HG03025 (cell line): ENCODE data around the gene TMEM175.

Experiments used
- ATAC-seq: cut with Tn5 transposase; IDR thresholded peaks from one replicate; pipeline ENCODE4 v1.9.1; 2021; ENCODE audit warnings: mild to moderate bottlenecking, moderate library complexity; ENCODE audit not compliant: unreplicated experiment, low FRiP score

The TMEM175 gene

DNA sequence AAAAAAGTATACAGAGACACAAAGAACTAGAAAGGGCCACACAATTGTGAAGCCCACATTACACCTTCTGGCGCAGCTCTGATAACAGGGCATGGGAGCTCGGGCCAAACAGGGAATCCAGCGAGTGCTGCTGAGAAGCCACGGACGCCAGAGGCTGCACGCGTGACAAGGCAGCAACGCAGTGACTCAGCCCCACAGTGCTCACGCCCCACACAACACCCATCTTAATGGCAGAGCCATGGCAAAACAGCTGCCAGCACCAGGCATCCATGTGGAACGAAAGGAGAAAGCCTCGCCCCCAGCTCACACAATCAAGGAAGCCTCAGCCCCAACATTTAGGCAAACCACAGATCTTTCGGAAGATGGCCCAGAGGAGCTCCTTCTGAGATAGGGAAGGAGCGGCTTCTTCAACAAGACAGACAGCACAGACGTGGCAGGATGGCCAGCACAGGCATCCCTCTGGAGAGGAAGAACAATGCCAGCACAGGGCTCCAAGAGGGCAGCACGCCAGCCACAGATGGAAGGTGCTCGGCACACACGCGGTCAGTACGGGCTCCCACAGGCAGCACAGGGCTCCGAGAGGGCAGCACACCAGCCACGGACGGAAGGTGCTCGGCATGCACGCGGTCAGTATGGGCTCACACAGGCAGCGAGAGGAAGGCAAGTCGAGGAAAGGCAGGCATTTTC is 33.2 kb upstream of the TMEM175 start:
- ATAC-seq: no peak

DNA sequence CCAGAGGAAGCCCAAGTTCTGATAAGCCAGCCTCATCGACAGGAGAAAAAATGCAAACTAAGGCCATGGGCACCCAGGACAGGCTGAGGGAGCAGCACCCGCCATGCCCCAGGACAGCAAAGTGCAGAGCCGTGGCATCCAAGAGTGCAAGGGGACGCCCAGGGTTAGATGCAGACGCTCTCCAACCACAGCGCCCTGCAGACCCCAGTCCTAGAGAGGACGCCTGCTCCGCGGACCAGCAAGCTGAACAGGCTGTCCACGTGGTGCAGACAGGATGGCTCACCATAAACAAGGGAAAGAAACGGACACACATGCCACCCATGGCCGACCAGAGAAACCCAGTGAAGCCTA is 32.7 kb upstream of the TMEM175 start:
- no peak for ATAC-seq

DNA sequence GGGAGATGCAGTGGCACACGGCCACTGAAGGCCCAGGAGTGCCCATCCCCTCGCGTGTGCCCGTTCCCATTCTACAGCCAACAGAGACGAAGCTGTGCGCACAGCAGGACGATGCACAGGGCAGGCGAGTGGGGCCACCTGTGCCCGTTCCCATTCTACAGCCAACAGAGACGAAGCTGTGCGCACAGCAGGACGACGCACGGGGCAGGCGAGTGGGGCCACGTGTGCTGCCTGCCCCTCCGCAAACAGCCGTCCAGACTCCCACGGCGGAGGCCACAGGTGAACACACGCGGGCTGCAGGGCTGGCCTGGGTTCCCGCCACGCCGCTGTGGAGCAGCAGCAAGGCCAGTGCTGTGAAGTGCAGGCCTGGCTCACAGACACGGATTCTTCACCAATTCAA is 32.2 kb upstream of the TMEM175 start:
- ATAC-seq: no peak

DNA sequence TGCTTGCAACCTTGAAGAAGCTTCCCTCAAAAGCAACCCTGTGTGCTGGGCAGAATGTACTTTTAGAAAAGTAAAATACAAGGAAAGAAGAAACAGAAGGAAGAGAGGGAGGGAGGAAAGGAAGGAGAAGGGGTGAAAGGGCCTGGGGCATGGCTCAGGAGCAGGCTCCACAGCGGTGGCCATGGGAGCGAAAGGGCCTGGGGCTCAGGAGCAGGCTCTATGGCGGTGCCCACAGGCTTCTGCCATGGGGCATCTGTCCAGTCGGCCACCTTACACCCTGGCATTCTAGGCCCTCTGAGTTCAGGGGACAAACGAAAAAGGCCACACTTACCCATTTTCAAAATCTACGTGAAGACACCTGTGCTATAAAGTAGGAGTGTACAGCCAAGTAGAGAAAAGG is 31.5 kb upstream of the TMEM175 start:
- no peak for ATAC-seq

DNA sequence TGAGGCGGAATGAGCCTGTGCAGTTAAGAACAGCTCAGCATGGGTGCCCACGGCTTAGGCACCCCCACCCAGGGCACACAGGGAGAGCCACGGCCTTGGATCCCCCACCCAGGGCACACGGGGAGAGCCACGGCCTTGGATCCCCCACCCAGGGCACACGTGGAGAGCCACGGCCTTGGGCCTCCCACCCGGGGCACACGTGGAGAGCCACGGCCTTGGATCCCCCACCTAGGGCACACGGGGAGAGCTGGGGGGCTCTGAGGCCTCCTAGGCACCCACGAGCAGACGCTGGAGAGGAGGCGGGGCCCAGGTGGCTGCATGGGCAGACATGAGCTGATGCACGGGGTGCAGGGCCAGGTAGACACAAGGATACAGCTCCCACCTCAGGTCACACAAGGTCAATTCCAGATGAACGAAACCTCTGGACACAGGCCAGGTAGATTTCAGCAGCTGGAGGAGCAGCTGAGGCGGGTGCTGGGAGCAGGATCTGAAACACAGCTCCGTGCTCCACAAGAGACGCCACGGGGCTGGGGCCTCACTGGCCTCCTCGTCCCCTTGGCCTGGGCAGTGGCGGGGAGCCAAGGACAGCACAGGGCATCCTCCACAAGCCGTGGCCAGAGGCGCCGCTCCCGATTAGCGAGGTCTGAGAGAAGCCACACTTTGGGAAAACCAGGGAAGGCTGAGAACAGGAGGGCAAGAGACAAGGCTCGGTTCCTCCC is 30.9 kb upstream of the TMEM175 start:
- no peak for ATAC-seq

DNA sequence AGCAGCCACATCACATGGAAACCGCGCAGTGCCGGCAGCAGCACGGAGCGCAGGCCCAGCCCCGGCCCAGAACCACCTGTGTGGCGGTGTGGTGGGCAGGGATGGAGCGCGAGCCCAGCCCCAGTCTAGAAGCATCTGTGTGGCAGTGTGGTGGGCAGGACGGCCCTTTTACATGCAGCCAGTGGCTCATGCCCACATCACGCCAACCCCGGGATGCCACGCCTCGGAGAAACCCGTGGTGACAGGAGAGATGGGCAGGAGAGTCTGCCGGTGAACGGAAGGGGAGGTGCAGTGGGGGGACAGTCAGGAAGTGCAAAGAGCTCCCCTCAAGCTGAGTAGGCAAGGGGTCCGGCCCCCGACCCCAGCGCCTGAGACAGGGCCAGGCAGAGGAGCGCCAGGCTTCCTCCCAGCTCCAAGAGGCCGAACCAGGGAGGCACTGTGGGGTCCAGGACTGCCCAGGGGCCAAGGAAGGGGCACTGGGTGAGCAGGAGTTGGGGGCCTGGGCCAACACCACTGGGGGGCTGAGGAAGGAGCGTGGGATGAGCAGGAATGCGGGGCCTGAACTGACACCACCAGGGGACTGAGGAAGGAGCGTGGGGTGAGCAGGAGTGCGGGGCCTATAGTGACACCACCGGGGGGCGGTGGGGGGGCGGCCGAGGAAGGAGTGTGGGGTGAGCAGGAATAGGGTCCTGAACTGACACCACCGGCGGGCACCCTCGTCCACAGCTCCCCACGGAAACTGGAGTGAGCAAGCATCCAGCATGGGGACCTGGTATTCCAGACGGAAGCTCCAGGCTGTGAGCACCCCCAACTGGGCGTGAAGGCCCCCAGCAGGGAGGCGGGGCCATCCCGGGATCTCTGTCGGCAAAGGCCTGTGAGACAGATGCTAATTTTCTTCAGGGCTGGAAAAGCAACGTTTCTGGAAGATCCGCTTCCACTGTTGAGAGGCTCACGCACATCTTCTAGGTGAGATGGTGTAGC is 28.9 kb upstream of the TMEM175 start:
- no peak for ATAC-seq

- no peak for ATAC-seq
Observed at GRCh38 chr4:905485-906338, 26.5 kb upstream of the TMEM175 start.

GRCh38 chr4:906339-907102 is 25.7 kb upstream of the TMEM175 start:
- ATAC-seq: no peak

DNA sequence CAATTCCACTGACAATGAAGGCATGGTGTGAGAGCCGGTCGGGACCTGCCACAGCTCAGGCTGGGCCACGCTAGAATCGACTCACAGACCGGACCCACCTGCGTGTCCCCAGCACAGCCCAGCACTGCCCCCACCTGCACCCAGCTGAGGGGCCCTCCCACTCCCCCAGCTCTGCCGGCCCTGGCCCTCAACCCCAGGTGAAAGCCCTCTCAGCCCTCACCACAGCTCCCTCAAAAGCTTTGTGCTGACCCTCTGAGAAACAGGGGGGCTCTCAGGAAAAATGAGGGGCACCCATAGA is 25.2 kb upstream of the TMEM175 start:
- ATAC-seq: no peak

- no peak for ATAC-seq
Observed at GRCh38 chr4:907691-908425, 24.4 kb upstream of the TMEM175 start.

DNA sequence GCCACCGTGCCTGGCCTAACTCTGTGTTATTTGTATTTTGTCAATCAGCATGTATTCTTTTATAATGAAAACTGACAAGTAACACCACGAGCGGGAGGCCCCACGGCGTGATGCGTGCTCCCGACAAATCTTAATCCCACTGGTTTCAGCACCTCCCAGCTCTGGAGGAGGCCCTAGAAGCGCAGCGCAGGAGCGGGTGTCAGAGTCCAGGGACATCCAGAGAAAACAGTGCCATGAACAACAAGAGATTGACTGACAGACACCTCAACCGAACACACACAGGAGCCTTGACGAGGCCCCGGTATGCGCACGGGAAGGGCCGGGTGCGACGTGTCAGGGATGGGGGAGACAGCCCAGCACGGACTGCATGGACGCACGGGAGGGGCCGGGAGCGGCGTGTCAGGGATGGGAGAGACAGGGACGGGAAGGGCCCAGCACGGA is 23.1 kb upstream of the TMEM175 start:
- no peak for ATAC-seq

DNA sequence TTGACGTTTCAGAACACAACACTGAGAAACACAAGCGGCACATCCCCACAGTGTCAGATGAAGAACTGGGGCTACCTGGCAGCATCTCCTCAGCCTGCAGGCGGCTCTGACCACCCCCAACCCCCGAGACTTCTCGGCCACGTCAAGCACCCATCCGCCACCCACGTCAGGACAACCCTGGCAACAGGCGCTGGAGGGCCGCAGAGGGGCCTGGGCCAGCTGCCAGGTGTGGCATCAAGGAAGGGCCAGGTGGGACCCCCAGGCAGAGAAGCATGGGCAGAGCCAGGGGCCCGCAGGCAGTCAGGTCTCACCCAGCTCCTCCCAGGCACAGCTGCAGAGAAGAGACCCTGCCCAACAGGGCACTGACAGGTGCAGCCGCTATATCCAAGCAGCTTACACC is 22.4 kb upstream of the TMEM175 start:
- no peak for ATAC-seq

- no peak for ATAC-seq
Observed at GRCh38 chr4:910366-911091, 21.7 kb upstream of the TMEM175 start.

DNA sequence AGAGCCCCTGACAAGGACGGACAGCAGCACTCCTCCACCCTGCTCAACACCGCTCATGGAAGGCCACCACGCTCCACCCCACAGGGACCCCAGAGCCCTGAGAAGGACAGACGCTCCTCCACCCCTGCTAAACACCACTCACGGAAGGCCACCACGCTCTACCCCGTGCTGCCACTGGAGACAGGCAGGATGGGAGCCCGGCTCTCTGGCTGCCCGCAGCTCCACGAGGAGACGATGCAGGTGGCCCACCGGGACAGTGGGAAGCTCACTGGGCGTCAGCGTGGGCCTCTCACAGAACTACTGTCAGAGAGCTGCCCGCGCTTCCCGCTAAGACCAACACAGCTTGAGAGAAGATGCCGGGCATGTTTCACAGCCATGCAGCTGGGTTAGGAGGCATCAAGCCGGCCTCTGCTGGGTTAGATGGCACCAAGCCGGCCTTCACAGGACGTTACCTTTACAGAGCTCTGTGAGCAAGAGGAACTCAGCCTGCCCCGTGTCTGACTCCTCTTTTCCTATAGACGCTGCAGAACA is 21.0 kb upstream of the TMEM175 start:
- ATAC-seq: no peak

- ATAC-seq: no peak
Observed at GRCh38 chr4:911871-912490, 20.3 kb upstream of the TMEM175 start.

DNA sequence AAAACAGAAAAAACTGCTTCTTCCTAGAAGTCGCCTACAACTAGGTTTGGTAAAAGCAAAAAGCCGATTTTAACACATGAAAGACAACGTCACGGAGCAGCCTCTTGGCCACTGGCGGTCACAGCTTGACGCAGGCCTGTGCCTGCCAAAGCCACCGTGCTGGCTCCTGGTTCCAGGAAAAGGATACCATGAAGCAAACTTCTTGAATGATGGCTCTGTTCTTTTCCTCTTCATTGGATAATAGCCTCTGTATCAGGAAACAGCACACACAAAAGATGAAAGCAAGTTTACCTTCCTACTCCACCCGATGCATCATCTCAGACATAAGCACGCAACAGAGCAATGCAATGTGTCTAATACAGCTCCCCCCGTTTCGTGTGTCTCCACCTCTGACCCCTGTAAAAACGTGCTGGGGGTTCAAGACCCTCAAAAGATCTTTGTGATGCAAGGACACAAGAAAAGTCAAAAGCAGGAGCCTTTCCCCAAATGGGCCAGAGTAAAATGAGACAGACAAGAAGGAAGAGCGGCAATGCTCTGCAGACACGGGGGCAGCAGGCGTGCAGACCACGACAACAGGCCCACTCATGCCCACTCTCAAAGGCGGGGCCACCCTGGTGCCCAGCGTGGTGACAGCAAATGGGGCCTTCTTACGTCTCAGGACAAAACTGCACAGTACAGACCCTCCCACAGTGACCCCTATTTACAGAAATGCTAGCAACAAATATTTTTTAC is 19.5 kb upstream of the TMEM175 start:
- no peak for ATAC-seq

- no peak for ATAC-seq
Observed at GRCh38 chr4:913280-913618, 19.0 kb upstream of the TMEM175 start.
